Liver (tissue), 9 donors: ENCODE results near the gene PRPSAP1. TPM values are rescaled to one million over a fixed set of nuclear protein-coding genes. Genes with fewer than 3 reads are reported as not detected.

ENCODE experiments used
- DNase-seq: peaks from one replicate; pipeline ENCODE4 v3.0.0-alpha.2; 2017; ENCODE audit warnings: low spot score
- H3K27ac ChIP-seq, 2 donors: one replicate each; pipeline ENCODE4 v1.7.0; 2013; ENCODE audit warnings: inconsistent platforms in 2 of 2, low read length in 2 of 2, control low read depth in 1 of 2, low read depth in 1 of 2, mild to moderate bottlenecking in 1 of 2
- H3K27me3 ChIP-seq, 4 donors: one replicate each; pipeline versions ENCODE4 v1.6.1 to v1.7.0; 2013; ENCODE audit warnings: low read length in 3 of 4, inconsistent platforms in 1 of 4, mild to moderate bottlenecking in 1 of 4, moderate library complexity in 1 of 4; ENCODE audit not compliant: control insufficient read depth in 4 of 4, insufficient read depth in 4 of 4
- H3K36me3 ChIP-seq, 4 donors: one replicate each; pipeline versions ENCODE4 v1.6.1 to v1.7.0; 2013; ENCODE audit warnings: low read length in 3 of 4, mild to moderate bottlenecking in 3 of 4, low read depth in 1 of 4, moderate library complexity in 1 of 4; ENCODE audit not compliant: control insufficient read depth in 4 of 4, insufficient read depth in 3 of 4
- H3K4me1 ChIP-seq, 4 donors: one replicate each; pipeline versions ENCODE4 v1.6.1 to v1.7.0; 2013; ENCODE audit warnings: low read length in 3 of 4, mild to moderate bottlenecking in 3 of 4, moderate library complexity in 1 of 4; ENCODE audit not compliant: control insufficient read depth in 4 of 4, insufficient read depth in 4 of 4
- H3K4me3 ChIP-seq, 3 donors: one replicate each; pipeline versions ENCODE4 v1.6.1 to v1.7.0; 2013; ENCODE audit warnings: low read length in 3 of 3, control low read depth in 1 of 3, low read depth in 1 of 3, mild to moderate bottlenecking in 1 of 3
- H3K9ac ChIP-seq, 2 donors: one replicate each; pipeline ENCODE4 v1.7.0; 2013; ENCODE audit warnings: low read length in 2 of 2, mild to moderate bottlenecking in 2 of 2, moderate library complexity in 2 of 2, control low read depth in 1 of 2, low read depth in 1 of 2
- H3K9me3 ChIP-seq, 4 donors: one replicate each; pipeline versions ENCODE4 v1.6.1 to v1.7.0; 2013; ENCODE audit warnings: low read length in 3 of 4; ENCODE audit not compliant: control insufficient read depth in 4 of 4
- EGR1 ChIP-seq, 2 donors: IDR thresholded peaks; 2 replicates each; pipeline ENCODE4 v1.6.1; 2016 to 2018; ENCODE audit warnings: antibody characterized with exemption in 2 of 2, low read depth in 2 of 2
- FOXA2 ChIP-seq: IDR thresholded peaks from 2 replicates; pipeline ENCODE4 v1.6.1; 2016; ENCODE audit warnings: antibody characterized with exemption
- HNF4G ChIP-seq: IDR thresholded peaks from 2 replicates; pipeline ENCODE4 v1.6.1; 2016; ENCODE audit warnings: antibody characterized with exemption
- JUND ChIP-seq, 2 donors: IDR thresholded peaks; 2 replicates each; pipeline ENCODE4 v1.6.1; 2016; ENCODE audit warnings: antibody characterized with exemption in 2 of 2
- NR2F2 ChIP-seq: IDR thresholded peaks from 2 replicates; pipeline ENCODE4 v1.6.1; 2016; ENCODE audit warnings: antibody characterized with exemption
- RAD21 ChIP-seq, 2 donors: IDR thresholded peaks; 2 replicates each; pipeline ENCODE4 v1.6.1; 2016; ENCODE audit warnings: antibody characterized with exemption in 2 of 2, mild to moderate bottlenecking in 2 of 2
- RXRA ChIP-seq, 2 donors: IDR thresholded peaks; 2 replicates each; pipeline ENCODE4 v1.6.1; 2017 to 2018; ENCODE audit warnings: antibody characterized with exemption in 2 of 2, mild to moderate bottlenecking in 1 of 2
- SP1 ChIP-seq: IDR thresholded peaks from 2 replicates; pipeline ENCODE4 v1.6.1; 2018; ENCODE audit warnings: antibody characterized with exemption, mild to moderate bottlenecking
- TAF1 ChIP-seq: conservative IDR thresholded peaks from 2 replicates; pipeline ENCODE4 v1.6.1; 2016; ENCODE audit warnings: antibody characterized with exemption, mild to moderate bottlenecking
- YY1 ChIP-seq: IDR thresholded peaks from 2 replicates; pipeline ENCODE4 v1.6.1; 2016; ENCODE audit warnings: antibody characterized with exemption, mild to moderate bottlenecking
- WGBS: extraction: QIAGEN DNeasy Blood & Tissue Kit; methylation state at CpG from one replicate; pipeline ENCODE4 v1.1.7; 2013; 5-methylcytosine and 5-hydroxymethylcytosine counted together
- polyA plus RNA-seq, 2 donors: library from polyadenylated mRNA; stranded (reverse) in 1 of 2; unstranded in 1 of 2; fragments of 200-250 nt in 1 of 2; fragments of >200 nt in 1 of 2; fragmentation: Nextera tagmentation in 1 of 2; extraction: Ambion mirVana in 1 of 2; gene quantifications; one replicate each; pipeline versions ENCODE4 v1.2.1 to v1.2.3, GENCODE V29; 2013 to 2015
- total RNA-seq, 2 donors: library from RNA; depleted of rRNA; stranded (reverse); fragments of >200 nt; gene quantifications; one replicate each; pipeline ENCODE4 v1.2.3, GENCODE V29; 2014
- TF ChIP-seq, protein P1 (sequence below): IDR thresholded peaks from 2 replicates; pipeline ENCODE4 v1.6.1; 2016; ENCODE audit warnings: antibody characterized with exemption, mild to moderate bottlenecking
- TF ChIP-seq, protein P2 (sequence below): IDR thresholded peaks from 2 replicates; pipeline ENCODE4 v1.6.1; 2016; ENCODE audit warnings: antibody characterized with exemption
- TF ChIP-seq, protein P3 (sequence below): IDR thresholded peaks from 2 replicates; pipeline ENCODE4 v1.6.1; 2016; ENCODE audit warnings: antibody characterized with exemption
- TF ChIP-seq, protein P4 (sequence below): IDR thresholded peaks from 2 replicates; pipeline ENCODE4 v1.6.1; 2016; ENCODE audit warnings: antibody characterized with exemption
- TF ChIP-seq, protein P5 (sequence below): fragments of 150-350 bp; IDR thresholded peaks from 2 replicates; pipeline ENCODE4 v1.5.1; 2017; ENCODE audit warnings: improper control_type of control experiment, low read depth, low read length; ENCODE audit not compliant: missing input control
- donor health status: healthy.
- donor health status: healthy.
- donor health status: healthy.
- donor health status: healthy.
- donor health status: healthy.

The PRPSAP1 gene
- total and polyA plus RNA-seq, 4 donors = 21.4 to 78.1 (median 52.6) TPM

DNA sequence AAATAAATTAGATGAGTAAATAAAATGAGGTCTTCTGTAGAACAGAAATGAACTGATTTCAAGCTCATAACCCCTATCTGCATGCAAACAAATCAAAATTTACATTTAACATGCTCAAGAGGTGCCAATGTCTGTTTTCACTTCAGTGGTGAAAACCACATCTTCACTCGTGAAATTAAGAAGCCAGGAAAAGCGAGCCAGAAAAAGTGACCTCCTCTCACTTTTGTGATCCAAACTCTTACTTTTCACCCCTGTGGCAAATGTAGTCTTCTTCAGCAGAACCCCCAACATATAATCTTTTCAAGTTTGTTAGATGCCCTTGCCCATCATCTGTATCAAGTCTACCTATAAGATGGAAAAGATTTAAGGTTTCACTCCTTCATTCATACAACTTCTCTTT lies 36.2 kb downstream of the PRPSAP1 start:
- 97% methylated on average over 2 of the region's 2 CpGs for WGBS
- Histone ChIP-seq H3K36me3 (peaks cover 2 to 34% (median 21%) of the 10 kb centered on the region in 4 donors), H3K9ac (no peak overlapping the region), H3K27ac (no peak overlapping the region), H3K4me3 (no peak overlapping the region), H3K9me3 (no peaks in the 10 kb centered on the region), H3K27me3 (no peaks in the 10 kb centered on the region), H3K4me1 (no peaks in the 10 kb centered on the region)
- TF ChIP-seq YY1 (no peak), JUND (IDR thresholded peaks at IDR 0.05) (no peak), FOXA2 (no peak), EGR1 (IDR thresholded peaks at IDR 0.05; ENCODE audit: low read depth in 2 of 2) (no peak), RXRA (IDR thresholded peaks at IDR 0.05) (no peak), RAD21 (IDR thresholded peaks at IDR 0.05) (no peak), HNF4G (no peak), SP1 (no peak)
- TF ChIP-seq, protein P1, sequence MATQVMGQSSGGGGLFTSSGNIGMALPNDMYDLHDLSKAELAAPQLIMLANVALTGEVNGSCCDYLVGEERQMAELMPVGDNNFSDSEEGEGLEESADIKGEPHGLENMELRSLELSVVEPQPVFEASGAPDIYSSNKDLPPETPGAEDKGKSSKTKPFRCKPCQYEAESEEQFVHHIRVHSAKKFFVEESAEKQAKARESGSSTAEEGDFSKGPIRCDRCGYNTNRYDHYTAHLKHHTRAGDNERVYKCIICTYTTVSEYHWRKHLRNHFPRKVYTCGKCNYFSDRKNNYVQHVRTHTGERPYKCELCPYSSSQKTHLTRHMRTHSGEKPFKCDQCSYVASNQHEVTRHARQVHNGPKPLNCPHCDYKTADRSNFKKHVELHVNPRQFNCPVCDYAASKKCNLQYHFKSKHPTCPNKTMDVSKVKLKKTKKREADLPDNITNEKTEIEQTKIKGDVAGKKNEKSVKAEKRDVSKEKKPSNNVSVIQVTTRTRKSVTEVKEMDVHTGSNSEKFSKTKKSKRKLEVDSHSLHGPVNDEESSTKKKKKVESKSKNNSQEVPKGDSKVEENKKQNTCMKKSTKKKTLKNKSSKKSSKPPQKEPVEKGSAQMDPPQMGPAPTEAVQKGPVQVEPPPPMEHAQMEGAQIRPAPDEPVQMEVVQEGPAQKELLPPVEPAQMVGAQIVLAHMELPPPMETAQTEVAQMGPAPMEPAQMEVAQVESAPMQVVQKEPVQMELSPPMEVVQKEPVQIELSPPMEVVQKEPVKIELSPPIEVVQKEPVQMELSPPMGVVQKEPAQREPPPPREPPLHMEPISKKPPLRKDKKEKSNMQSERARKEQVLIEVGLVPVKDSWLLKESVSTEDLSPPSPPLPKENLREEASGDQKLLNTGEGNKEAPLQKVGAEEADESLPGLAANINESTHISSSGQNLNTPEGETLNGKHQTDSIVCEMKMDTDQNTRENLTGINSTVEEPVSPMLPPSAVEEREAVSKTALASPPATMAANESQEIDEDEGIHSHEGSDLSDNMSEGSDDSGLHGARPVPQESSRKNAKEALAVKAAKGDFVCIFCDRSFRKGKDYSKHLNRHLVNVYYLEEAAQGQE = no peak
- TF ChIP-seq, protein P2, sequence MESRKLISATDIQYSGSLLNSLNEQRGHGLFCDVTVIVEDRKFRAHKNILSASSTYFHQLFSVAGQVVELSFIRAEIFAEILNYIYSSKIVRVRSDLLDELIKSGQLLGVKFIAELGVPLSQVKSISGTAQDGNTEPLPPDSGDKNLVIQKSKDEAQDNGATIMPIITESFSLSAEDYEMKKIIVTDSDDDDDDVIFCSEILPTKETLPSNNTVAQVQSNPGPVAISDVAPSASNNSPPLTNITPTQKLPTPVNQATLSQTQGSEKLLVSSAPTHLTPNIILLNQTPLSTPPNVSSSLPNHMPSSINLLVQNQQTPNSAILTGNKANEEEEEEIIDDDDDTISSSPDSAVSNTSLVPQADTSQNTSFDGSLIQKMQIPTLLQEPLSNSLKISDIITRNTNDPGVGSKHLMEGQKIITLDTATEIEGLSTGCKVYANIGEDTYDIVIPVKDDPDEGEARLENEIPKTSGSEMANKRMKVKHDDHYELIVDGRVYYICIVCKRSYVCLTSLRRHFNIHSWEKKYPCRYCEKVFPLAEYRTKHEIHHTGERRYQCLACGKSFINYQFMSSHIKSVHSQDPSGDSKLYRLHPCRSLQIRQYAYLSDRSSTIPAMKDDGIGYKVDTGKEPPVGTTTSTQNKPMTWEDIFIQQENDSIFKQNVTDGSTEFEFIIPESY = no peak
- TF ChIP-seq, protein P3, sequence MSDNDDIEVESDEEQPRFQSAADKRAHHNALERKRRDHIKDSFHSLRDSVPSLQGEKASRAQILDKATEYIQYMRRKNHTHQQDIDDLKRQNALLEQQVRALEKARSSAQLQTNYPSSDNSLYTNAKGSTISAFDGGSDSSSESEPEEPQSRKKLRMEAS = no peak
- TF ChIP-seq, protein P4, sequence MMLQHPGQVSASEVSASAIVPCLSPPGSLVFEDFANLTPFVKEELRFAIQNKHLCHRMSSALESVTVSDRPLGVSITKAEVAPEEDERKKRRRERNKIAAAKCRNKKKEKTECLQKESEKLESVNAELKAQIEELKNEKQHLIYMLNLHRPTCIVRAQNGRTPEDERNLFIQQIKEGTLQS = no peak
- no peak for DNase-seq

DNA sequence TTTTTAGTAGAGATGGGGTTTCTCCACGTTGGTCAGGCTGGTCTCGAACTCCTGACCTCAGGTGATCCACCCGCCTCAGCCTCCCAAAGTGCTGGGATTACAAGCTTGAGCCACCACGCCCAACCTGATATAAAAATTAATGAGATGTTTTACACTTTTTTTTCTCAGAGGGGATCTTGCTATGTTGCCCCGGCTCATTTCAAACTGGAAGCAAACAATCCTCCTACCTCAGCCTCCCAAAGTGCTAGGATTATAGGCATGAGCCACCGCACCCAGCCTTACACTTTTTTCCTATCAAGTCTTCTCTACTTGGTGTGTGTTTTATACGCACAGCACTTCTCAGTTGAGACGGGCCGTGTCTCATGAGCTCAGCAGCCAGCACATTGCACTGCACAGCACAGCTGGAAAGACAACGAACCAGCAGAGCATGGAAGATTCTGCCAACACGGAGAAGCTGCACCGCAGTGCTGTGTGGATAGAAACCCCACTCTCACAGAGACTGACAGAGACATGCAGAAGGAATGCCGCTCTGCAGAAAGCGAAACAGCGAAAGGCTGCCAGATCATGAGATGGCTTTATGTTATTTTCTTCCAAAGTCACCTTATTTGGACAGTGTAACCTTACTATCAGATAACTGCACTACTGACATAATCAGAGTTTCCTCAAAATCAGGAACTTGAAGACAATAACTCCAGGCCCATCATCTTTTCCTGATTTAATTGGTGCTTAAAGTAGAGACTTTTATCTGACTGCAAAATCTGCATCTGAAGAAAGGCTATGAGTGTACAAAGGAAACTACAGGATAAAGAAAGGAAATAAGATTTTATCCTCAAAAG lies 39.1 kb downstream of the PRPSAP1 start:
- DNase-seq = no peak
- H3K9me3 ChIP-seq = no peaks in the 10 kb centered on the region
- no peak overlapping the region for H3K27ac ChIP-seq
- H3K4me1 ChIP-seq = no peaks in the 10 kb centered on the region
- H3K36me3 ChIP-seq = peaks cover 6 to 47% (median 30%) of the 10 kb centered on the region in 4 donors
- TF ChIP-seq TAF1 (no peak), NR2F2 (no peak), JUND (IDR thresholded peaks at IDR 0.05) (no peak), RAD21 (IDR thresholded peaks at IDR 0.05) (no peak)
- TF ChIP-seq, protein P5, sequence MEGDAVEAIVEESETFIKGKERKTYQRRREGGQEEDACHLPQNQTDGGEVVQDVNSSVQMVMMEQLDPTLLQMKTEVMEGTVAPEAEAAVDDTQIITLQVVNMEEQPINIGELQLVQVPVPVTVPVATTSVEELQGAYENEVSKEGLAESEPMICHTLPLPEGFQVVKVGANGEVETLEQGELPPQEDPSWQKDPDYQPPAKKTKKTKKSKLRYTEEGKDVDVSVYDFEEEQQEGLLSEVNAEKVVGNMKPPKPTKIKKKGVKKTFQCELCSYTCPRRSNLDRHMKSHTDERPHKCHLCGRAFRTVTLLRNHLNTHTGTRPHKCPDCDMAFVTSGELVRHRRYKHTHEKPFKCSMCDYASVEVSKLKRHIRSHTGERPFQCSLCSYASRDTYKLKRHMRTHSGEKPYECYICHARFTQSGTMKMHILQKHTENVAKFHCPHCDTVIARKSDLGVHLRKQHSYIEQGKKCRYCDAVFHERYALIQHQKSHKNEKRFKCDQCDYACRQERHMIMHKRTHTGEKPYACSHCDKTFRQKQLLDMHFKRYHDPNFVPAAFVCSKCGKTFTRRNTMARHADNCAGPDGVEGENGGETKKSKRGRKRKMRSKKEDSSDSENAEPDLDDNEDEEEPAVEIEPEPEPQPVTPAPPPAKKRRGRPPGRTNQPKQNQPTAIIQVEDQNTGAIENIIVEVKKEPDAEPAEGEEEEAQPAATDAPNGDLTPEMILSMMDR = no peak
- no peaks in the 10 kb centered on the region for H3K27me3 ChIP-seq
- H3K4me3 ChIP-seq = no peak overlapping the region
- H3K9ac ChIP-seq = no peak overlapping the region
- 90% methylated on average over 15 of the region's 15 CpGs for WGBS
